Progenitor cell of endocrine pancreas (in vitro differentiated cells): ENCODE data around the gene TGM3. TPM values are rescaled to one million over a fixed set of nuclear protein-coding genes. Genes with fewer than 3 reads are reported as not detected.

ENCODE experiments used
- DNase-seq: peaks from one replicate; pipeline ENCODE4 v3.0.0; 2021; ENCODE audit warnings: low spot score; ENCODE audit not compliant: unreplicated experiment
- H3K27ac Mint-ChIP-seq: 2 replicates; pipeline ENCODE4 v1.8.0; 2021; ENCODE audit warnings: mild to moderate bottlenecking, moderate library complexity, mixed read lengths
- H3K27me3 Mint-ChIP-seq: 2 replicates; pipeline ENCODE4 v1.8.0; 2021; ENCODE audit warnings: mixed read lengths
- H3K36me3 Mint-ChIP-seq: 2 replicates; pipeline ENCODE4 v1.8.0; 2022; ENCODE audit warnings: mixed read lengths; ENCODE audit not compliant: insufficient read depth
- H3K4me1 Mint-ChIP-seq: 2 replicates; pipeline ENCODE4 v1.8.0; 2021; ENCODE audit warnings: low read depth, mixed read lengths
- H3K4me3 Mint-ChIP-seq: 2 replicates; pipeline ENCODE4 v1.8.0; 2021; ENCODE audit warnings: low read depth, mild to moderate bottlenecking, moderate library complexity, mixed read lengths
- H3K9me3 Mint-ChIP-seq: 2 replicates; pipeline ENCODE4 v1.8.0; 2021; ENCODE audit warnings: low read depth, mixed read lengths
- total RNA-seq: library from RNA; stranded (reverse); gene quantifications from 2 replicates; pipeline ENCODE4 v1.2.1, GENCODE V29; 2021
- TF ChIP-seq, protein P1 (sequence below): fragments of 200-600 bp; sonication (generic); IDR thresholded peaks from one replicate; pipeline ENCODE4 v1.5.0; 2021; ENCODE audit warnings: antibody characterized with exemption, mild to moderate bottlenecking; ENCODE audit not compliant: unreplicated experiment

Gene TGM3
- total RNA-seq, 1 donor from 2014 or later, result 0.22 TPM

GRCh38 chr20:2340136-2340535, 44.3 kb downstream of the TGM3 start:
- Mint-ChIP-seq H3K4me3 (no peak overlapping the region), H3K27ac (no peak overlapping the region), H3K36me3 (no peaks in the 10 kb centered on the region), H3K9me3 (no peaks in the 10 kb centered on the region), H3K4me1 (peaks cover 2% of the 10 kb centered on the region), H3K27me3 (peaks cover 5% of the 10 kb centered on the region)
- TF ChIP-seq, protein P1, sequence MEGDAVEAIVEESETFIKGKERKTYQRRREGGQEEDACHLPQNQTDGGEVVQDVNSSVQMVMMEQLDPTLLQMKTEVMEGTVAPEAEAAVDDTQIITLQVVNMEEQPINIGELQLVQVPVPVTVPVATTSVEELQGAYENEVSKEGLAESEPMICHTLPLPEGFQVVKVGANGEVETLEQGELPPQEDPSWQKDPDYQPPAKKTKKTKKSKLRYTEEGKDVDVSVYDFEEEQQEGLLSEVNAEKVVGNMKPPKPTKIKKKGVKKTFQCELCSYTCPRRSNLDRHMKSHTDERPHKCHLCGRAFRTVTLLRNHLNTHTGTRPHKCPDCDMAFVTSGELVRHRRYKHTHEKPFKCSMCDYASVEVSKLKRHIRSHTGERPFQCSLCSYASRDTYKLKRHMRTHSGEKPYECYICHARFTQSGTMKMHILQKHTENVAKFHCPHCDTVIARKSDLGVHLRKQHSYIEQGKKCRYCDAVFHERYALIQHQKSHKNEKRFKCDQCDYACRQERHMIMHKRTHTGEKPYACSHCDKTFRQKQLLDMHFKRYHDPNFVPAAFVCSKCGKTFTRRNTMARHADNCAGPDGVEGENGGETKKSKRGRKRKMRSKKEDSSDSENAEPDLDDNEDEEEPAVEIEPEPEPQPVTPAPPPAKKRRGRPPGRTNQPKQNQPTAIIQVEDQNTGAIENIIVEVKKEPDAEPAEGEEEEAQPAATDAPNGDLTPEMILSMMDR, result no peak
- no peak for DNase-seq

DNA sequence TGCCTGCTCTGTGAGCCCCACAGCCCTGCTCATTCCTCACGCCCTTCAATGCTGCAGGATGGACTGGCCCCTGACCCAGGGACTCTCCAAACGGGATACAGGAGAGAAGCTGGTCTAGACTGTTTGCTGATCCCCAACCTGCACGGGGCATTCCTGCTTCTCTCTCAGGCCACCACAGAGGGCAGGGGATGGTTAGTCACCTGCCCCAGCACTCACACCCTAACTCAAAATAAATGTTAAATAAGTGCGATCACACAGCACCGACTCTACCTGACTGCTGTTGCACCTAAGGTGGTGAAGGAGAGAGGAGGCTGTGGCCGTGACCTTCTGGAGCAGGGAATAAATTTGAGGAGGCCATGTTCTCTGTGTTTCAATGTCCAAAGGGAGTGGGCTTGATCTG, 45.0 kb downstream of the TGM3 start:
- TF ChIP-seq, protein P1, result no peak

GRCh38 chr20:2341336-2341735, 45.5 kb downstream of the TGM3 start:
- no peak overlapping the region for H3K4me3 Mint-ChIP-seq
- H3K27me3 Mint-ChIP-seq, result peaks cover 5% of the 10 kb centered on the region
- no peak overlapping the region for H3K27ac Mint-ChIP-seq
- no peaks in the 10 kb centered on the region for H3K36me3 Mint-ChIP-seq
- TF ChIP-seq, protein P1, result no peak
- H3K4me1 Mint-ChIP-seq, result peaks cover 2% of the 10 kb centered on the region
- DNase-seq, result no peak
- H3K9me3 Mint-ChIP-seq, result no peaks in the 10 kb centered on the region

More for the DNA sequence above, 45.0 kb downstream of the TGM3 start:
- Mint-ChIP-seq H3K27ac (no peak overlapping the region), H3K4me1 (peaks cover 2% of the 10 kb centered on the region), H3K36me3 (no peaks in the 10 kb centered on the region), H3K9me3 (no peaks in the 10 kb centered on the region), H3K4me3 (no peak overlapping the region), H3K27me3 (peaks cover 5% of the 10 kb centered on the region)
- DNase-seq, result no peak

GRCh38 chr20:2342243-2342642, 46.4 kb downstream of the TGM3 start:
- H3K9me3 Mint-ChIP-seq, result no peaks in the 10 kb centered on the region
- DNase-seq, result no peak
- H3K27ac Mint-ChIP-seq, result no peak overlapping the region
- peaks cover 5% of the 10 kb centered on the region for H3K27me3 Mint-ChIP-seq
- peaks cover 2% of the 10 kb centered on the region for H3K4me1 Mint-ChIP-seq
- H3K4me3 Mint-ChIP-seq, result no peak overlapping the region
- no peaks in the 10 kb centered on the region for H3K36me3 Mint-ChIP-seq
- TF ChIP-seq, protein P1, result no peak

GRCh38 chr20:2346188-2346587, 50.4 kb downstream of the TGM3 start:
- H3K27ac Mint-ChIP-seq, result no peak overlapping the region
- no peak overlapping the region for H3K4me3 Mint-ChIP-seq
- TF ChIP-seq, protein P1, result no peak
- no peaks in the 10 kb centered on the region for H3K4me1 Mint-ChIP-seq
- H3K9me3 Mint-ChIP-seq, result no peaks in the 10 kb centered on the region
- no peaks in the 10 kb centered on the region for H3K36me3 Mint-ChIP-seq
- no peaks in the 10 kb centered on the region for H3K27me3 Mint-ChIP-seq
- no peak for DNase-seq
